ENCODE measurements around the gene APOL1. TPM values are rescaled to one million over a fixed set of nuclear protein-coding genes. Genes with fewer than 3 reads are reported as not detected.
"Not testable (repeated sequence)": the region's sequence is repeated elsewhere in the genome, so short reads cannot be mapped to it uniquely, and the experiment has no call there.

APOL1 gene
- total RNA-seq, 1 experiment from 2014 or later = 2.4 TPM

DNA sequence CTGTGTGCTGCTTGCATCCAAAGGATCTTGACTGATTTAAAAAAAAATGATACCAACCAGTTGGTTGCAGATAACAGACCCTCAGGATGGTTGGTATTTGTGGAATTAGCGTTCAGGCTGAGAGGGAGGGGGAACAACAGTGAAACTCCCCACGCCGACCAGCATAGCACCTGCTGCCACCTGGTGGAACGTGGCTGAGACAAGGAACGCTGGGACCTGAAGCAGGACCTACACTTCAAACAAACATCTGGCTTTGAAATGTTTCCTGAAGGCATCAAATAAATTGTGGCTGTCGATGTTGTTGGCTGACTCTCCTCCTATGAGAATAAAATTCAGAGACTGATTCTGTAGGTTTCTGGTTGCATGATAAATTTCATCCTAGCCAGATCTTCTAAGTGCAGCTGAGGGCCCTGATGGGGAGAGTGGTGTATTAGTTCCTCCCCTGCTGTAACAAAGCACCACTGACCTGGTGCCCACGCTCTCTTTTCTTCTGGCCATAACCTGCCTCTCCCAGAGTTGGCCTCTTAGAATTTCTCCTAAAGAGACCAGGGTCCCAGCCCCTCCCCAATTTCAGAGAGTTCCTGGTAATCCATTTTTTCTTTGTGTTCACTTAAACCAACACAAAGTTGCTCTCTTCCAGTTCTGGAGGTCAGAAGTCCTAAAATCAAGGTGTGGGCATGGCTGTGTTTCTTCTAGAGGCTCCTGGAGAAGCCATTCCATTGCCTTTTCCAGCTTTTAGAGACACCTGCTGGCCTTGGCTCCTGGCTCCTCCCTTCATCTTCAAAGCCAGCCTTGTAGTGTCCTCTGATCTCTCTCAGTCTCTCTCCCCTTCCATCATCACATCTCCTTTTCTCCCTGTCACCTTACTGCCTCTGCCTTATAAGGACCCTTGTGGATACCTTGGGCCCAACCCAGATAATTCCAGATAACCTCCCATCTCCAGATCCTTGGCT lies 30.9 kb upstream of the APOL1 start:
- Histone ChIP-seq H3K4me3 (no peak overlapping the region), H3K9me3 (no peaks in the 10 kb centered on the region), H3K27me3 (no peaks in the 10 kb centered on the region), H3K36me3 (no peaks in the 10 kb centered on the region)
- DNase-seq = peak; percentile 32

DNA sequence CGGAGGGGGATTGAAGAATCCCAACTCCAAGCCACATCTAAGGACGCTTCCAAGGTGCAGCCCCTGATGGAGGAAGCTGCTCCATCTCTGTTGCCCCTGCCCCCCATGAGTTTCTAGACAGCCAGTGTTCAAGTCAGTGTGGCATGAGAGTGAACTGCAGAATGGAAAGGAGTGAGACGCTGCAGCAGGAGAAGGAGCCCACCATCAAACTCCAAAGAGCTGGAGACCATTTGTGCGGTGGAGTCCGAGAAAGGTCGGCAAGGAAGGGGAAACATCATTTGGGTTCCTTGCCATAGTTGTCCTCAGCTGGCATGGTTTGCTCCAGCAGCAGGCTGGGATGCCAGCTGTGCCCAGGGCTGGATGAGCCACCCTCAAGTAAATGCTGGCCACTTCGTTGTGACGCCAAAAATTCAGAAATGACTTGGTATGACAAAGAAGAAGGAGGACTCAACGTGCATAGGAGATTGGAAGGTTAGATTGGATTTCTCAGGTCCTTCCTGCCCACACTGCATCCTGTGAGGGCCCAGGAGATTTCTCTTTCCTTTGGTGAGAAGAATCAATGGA lies 30.0 kb upstream of the APOL1 start:
- Histone ChIP-seq H3K36me3 (peaks cover 3% of the 10 kb centered on the region; the same call in 1 of the 2 replicates), H3K4me3 (no peak overlapping the region), H3K27me3 (no peaks in the 10 kb centered on the region), H3K9me3 (no peaks in the 10 kb centered on the region)
- DNase-seq = no peak

GRCh38 chr22:36223504-36223903 lies 29.4 kb upstream of the APOL1 start:
- Histone ChIP-seq H3K27me3 (no peaks in the 10 kb centered on the region), H3K36me3 (peaks cover 3% of the 10 kb centered on the region; the same call in 1 of the 2 replicates), H3K9me3 (no peaks in the 10 kb centered on the region), H3K4me3 (no peak overlapping the region)
- no peak for DNase-seq

GRCh38 chr22:36224245-36224644 lies 28.7 kb upstream of the APOL1 start:
- Histone ChIP-seq H3K9me3 (no peaks in the 10 kb centered on the region), H3K36me3 (peaks cover 3% of the 10 kb centered on the region; the same call in 1 of the 2 replicates), H3K4me3 (no peak overlapping the region), H3K27me3 (no peaks in the 10 kb centered on the region)
- DNase-seq = no peak

DNA sequence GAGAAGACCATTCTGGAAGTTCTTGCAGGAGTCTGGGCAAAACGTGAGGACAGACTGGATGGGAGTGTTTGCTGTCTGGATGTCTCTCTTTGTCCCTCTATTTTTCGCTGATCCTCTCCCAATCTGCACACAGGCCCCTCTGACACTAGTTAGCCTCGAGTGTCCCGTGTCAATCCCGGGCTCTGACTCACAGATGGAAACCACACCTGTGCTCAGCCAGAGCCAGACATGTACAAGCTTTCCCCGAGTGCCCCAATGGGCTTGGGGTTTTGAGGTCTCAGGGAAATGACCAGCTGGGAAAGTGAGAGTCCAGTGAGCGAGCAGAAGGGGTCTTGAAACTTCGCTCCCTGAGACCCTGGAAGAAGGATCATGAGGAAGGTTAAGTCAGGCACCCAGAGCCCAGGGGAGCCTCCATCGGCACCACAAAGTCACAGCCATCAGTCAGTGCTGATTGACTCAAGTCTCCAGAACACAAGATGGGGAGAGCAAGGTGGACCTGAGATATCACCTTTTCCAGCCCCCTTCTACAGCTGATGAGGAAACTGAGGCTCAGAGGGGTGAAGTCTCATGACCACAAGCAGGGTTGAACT lies 27.5 kb upstream of the APOL1 start:
- DNase-seq = no peak
- no peaks in the 10 kb centered on the region for H3K9me3 ChIP-seq
- H3K4me3 ChIP-seq = no peak overlapping the region
- no peaks in the 10 kb centered on the region for H3K27me3 ChIP-seq
- peaks cover 4% of the 10 kb centered on the region for H3K36me3 ChIP-seq

GRCh38 chr22:36226189-36226588 lies 26.7 kb upstream of the APOL1 start:
- peaks cover 7% of the 10 kb centered on the region for H3K36me3 ChIP-seq
- no peak for DNase-seq
- H3K27me3 ChIP-seq = no peaks in the 10 kb centered on the region
- no peak overlapping the region for H3K4me3 ChIP-seq
- no peaks in the 10 kb centered on the region for H3K9me3 ChIP-seq

GRCh38 chr22:36227396-36227795 lies 25.5 kb upstream of the APOL1 start:
- H3K9me3 ChIP-seq = no peaks in the 10 kb centered on the region
- no peak for DNase-seq

GRCh38 chr22:36227806-36228205 lies 25.1 kb upstream of the APOL1 start:
- no peak for DNase-seq
- H3K4me3 ChIP-seq = no peak overlapping the region
- H3K27me3 ChIP-seq = no peaks in the 10 kb centered on the region
- peaks cover 18% of the 10 kb centered on the region for H3K36me3 ChIP-seq
- H3K9me3 ChIP-seq = no peaks in the 10 kb centered on the region

More at GRCh38 chr22:36227396-36227795, 25.5 kb upstream of the APOL1 start:
- peaks cover 16% of the 10 kb centered on the region for H3K36me3 ChIP-seq
- H3K4me3 ChIP-seq = no peak overlapping the region
- no peaks in the 10 kb centered on the region for H3K27me3 ChIP-seq

DNA sequence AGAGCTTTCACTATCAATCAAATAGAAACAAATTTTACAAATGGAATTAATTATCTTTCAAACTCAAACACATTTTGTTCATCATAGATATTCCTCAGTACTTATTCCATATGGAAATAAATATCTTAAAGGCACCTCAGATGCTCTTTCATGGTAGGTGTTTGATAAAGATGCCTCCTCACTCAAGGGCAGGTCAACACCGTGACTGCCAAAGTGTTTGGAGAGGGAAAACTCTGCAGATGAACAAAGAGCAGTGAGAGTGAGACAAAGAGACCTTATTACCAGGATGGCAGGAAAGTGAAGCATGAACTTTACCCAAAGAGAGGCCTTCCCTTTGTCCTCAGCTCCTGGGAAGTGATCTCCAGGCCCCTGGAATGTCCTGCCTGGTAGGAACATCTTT lies 24.6 kb upstream of the APOL1 start:
- DNase-seq, H3K4me3 ChIP-seq, H3K9me3 ChIP-seq, H3K27me3 ChIP-seq: not testable (repeated sequence)
- H3K36me3 ChIP-seq = peaks cover 23% of the 10 kb centered on the region

DNA sequence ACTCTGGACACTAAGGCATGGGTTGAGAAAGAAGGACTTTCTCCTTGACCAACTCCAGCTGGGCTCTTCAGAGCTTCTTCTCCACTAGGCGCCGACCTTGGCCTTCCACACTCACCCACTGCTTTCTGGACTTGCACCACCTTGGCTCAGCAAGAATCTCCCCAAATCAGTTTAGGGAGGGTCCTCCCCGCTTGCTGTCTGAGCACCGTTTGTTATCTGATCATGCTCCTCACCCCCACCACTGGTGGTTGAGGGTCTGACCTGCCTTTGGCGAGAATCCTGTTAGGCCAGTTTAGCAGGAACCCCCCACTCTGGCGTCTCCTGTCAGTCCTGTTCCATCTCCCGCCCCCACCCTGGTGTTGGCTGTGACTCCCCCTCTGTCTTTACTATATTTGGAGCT lies 24.0 kb upstream of the APOL1 start:
- Histone ChIP-seq H3K36me3 (peaks cover 27% of the 10 kb centered on the region), H3K27me3 (no peaks in the 10 kb centered on the region), H3K4me3 (no peak overlapping the region), H3K9me3 (no peaks in the 10 kb centered on the region)
- DNase-seq = no peak

DNA sequence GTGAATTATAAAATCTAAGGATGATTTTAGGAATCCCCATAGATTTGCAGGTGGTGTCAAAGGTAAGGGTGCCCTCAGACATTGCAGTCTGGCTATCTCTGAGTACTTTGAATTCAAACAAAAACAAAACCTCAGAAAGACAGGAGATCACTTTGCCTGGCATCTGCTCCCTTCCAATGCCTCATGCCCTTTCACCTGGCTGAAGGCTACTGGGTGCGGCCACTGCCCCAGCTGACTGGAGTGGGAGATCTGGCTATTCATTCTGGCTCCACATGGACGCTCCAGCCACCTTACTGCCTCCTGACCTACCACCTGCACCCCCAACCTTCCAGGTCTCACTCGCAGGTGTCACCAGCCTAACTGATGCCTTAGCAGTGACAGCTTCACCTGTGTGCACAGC lies 23.3 kb upstream of the APOL1 start:
- H3K27me3 ChIP-seq, H3K4me3 ChIP-seq, H3K9me3 ChIP-seq, DNase-seq: not testable (repeated sequence)
- peaks cover 34% of the 10 kb centered on the region for H3K36me3 ChIP-seq

- not testable (repeated sequence) for H3K4me3 ChIP-seq, H3K9me3 ChIP-seq, H3K27me3 ChIP-seq, DNase-seq
- H3K36me3 ChIP-seq = peaks cover 46% of the 10 kb centered on the region
Observed at GRCh38 chr22:36231051-36231450, 21.9 kb upstream of the APOL1 start.

DNA sequence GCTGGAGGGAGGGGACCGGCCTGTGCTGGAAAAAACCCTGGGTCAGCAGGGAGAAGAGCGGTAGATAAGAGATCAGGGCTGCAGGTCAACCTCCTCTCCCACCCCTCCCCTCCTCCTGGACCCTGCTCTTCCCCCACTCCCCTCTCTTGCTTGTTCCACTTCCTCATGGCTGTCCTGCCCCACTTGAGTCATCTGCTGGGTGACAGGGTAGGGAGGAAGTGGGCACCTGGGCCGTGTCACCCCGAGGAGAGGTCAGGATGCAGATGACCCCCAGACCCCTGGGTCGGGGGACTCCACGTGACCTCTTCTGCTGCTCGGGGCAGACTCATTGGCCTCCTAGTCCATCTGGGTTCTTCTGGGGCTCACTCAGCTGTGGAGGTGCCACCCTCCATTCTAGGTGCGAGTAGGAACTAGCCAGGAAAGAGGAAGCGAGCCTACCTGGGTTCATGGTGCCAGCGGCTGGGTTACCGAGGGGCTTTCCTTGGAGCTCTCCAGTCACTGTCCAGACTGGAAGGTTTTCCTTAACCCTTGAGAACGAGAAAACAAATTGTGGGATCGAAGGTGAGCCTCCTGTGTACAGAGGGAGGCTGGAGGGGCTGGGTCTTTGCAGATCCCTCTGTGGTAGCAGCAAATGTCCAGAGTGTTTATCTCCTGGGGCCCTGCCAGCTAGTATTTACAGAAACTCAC lies 20.1 kb upstream of the APOL1 start:
- Histone ChIP-seq H3K27me3 (no peaks in the 10 kb centered on the region), H3K9me3 (no peaks in the 10 kb centered on the region), H3K36me3 (peaks cover 57% of the 10 kb centered on the region), H3K4me3 (no peak overlapping the region)
- no peak for DNase-seq

- H3K4me3 ChIP-seq = no peak overlapping the region
- H3K9me3 ChIP-seq = no peaks in the 10 kb centered on the region
- peaks cover 57% of the 10 kb centered on the region for H3K36me3 ChIP-seq
- no peak for DNase-seq
- H3K27me3 ChIP-seq = no peaks in the 10 kb centered on the region
Observed at GRCh38 chr22:36233796-36234195, 19.1 kb upstream of the APOL1 start.

GRCh38 chr22:36234213-36234612 lies 18.7 kb upstream of the APOL1 start:
- Histone ChIP-seq H3K27me3 (no peaks in the 10 kb centered on the region), H3K9me3 (no peaks in the 10 kb centered on the region), H3K4me3 (no peak overlapping the region), H3K36me3 (peaks cover 57% of the 10 kb centered on the region)
- no peak for DNase-seq

DNA sequence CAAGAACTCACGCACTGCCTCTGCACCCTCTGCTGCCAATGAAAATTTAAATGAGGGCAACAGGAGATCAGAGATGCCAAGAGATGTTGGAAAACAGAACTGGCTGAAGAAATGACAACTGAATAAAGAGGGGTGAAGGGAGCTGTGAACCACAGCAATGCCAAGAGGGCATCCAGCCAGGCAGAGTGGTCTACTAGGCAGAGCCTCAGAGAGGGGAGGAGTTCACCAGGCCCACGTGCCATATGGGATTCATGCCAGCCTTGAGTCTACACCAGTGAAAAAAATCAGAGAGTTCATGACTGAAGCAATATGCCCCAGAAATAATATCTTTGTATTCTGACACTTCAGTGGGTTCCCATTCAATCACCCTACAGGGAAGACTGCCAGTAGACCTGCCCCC lies 18.0 kb upstream of the APOL1 start:
- peaks cover 57% of the 10 kb centered on the region for H3K36me3 ChIP-seq
- no peaks in the 10 kb centered on the region for H3K27me3 ChIP-seq
- DNase-seq = no peak

GRCh38 chr22:36235585-36235984 lies 17.3 kb upstream of the APOL1 start:
- H3K4me3 ChIP-seq = no peak overlapping the region
- no peaks in the 10 kb centered on the region for H3K9me3 ChIP-seq
- H3K27me3 ChIP-seq = no peaks in the 10 kb centered on the region
- H3K36me3 ChIP-seq = peaks cover 55% of the 10 kb centered on the region
- DNase-seq = no peak

More for the DNA sequence above, 18.0 kb upstream of the APOL1 start:
- Histone ChIP-seq H3K4me3 (no peak overlapping the region), H3K9me3 (no peaks in the 10 kb centered on the region)
